RCC 7860 (cell line): Measurements from ENCODE around the gene TNFRSF18.
A peak's percentile ranks its signal among the peaks of the same experiment; 100 is the strongest.

Experiments used
- DNase-seq: peaks from one replicate; pipeline ENCODE4 v3.0.0-alpha.2; 2015; ENCODE audit warnings: low spot score
- FAIRE-seq: peaks from 2 replicates; lab custom pipeline; 2012; peaks lifted over from hg19 to GRCh38; lab: Jason Lieb, UNC

The TNFRSF18 gene

GRCh38 chr1:1213345-1214265 lies 7.2 kb upstream of the TNFRSF18 start, which contains the start of gene TNFRSF4:
Gene TNFRSF4, minus strand, starts transcription at chr1:1214153. Its CDS starts 26 bp downstream, at chr1:1214127.
- DNase-seq = no peak

GRCh38 chr1:1212780-1213344 lies 6.5 kb upstream of the TNFRSF18 start:
- no peak for FAIRE-seq

More at GRCh38 chr1:1213345-1214265, 7.2 kb upstream of the TNFRSF18 start, which contains the start of gene TNFRSF4:
- FAIRE-seq = no peak

GRCh38 chr1:1211541-1212441 lies 5.4 kb upstream of the TNFRSF18 start:
- FAIRE-seq (no peak), DNase-seq (no peak)

More at GRCh38 chr1:1212780-1213344, 6.5 kb upstream of the TNFRSF18 start:
- no peak for DNase-seq

DNA sequence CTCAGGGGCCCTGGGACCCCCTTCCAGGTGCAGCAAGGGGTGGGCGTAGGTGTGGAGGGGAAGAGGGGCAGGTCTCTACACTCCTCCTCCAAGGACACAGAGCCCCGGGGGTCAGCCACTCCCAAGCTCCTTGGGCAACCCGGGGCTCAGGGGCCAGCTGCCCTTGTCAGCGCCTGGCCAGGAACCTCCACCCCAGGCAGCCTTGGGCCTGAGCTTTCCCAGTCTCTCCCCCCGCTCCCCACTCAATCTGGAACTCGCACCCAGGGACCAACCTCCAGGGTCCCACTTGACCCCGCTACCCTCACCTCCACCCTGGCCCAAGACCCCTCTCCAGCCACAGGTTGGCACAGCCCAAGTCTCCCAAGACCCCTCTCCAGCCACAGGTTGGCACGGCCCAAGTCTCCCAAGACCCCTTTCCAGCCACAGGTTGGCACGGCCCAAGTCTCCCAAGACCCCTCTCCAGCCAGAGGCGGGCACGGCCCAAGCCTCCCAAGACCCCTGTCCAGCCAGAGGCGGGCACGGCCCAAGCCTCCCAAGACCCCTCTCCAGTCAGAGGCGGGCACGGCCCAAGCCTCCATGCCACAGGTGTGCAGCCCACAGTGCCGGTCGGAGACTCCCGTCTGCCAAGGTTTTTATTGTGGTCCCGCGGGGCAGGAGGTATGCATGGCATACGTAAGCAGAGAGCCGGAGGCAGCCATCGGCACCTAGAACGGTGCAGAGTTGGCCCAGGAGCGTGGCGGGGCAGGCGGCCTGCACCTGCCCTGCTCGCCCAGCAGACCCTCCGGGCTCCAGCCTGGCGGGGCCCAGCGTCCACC lies 4.5 kb upstream of the TNFRSF18 start:
- DNase-seq (no peak), FAIRE-seq (no peak)

GRCh38 chr1:1208713-1209433 lies 2.5 kb upstream of the TNFRSF18 start:
- no peak for DNase-seq
- no peak for FAIRE-seq

DNA sequence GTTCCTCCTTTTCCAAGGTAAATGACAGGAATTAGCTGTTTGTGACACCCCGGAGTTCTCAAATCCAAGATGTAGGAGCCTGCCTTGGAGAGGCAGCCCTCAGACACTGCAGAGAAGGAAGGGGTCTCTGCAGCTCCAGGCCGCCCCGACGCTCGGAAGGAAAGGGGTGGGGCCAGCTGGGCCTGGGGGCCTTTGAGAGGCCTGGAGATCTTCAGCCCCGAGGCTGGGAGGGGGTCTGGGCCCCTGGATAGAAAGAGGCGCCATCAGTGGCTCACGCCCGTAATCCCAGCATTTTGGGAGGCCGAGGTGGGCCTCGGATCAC lies 1.1 kb upstream of the TNFRSF18 start:
- DNase-seq = no peak
- FAIRE-seq = no peak

DNA sequence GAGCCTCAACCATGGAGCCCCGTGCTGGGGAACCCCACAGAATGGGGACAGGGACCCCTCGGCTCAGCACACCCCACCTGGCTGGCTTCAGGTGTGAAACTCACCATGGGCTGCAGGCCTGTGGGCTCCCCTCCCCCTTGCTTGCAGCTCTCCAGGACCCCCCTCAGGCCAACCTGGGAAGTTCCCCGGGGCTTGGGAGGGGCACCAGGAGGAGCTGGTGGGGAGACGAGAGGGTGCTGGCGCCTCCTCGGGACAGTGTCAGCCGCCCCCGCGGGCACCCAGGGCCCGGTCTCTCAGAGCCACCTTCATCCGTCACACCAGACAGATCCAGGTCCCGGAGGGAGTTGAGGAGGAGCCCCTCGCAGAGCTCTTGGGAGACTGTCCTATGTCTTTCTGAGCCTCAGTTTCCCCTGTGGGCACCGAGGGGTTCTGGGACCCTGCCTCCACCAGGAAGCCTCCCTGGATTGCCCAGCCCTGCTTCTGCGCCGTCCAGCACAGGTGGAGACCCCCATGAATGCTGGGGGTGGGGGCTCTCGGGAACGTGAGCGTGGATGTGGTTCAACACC lies 657 bp upstream of the TNFRSF18 start:
- no peak for FAIRE-seq
- no peak for DNase-seq

DNA sequence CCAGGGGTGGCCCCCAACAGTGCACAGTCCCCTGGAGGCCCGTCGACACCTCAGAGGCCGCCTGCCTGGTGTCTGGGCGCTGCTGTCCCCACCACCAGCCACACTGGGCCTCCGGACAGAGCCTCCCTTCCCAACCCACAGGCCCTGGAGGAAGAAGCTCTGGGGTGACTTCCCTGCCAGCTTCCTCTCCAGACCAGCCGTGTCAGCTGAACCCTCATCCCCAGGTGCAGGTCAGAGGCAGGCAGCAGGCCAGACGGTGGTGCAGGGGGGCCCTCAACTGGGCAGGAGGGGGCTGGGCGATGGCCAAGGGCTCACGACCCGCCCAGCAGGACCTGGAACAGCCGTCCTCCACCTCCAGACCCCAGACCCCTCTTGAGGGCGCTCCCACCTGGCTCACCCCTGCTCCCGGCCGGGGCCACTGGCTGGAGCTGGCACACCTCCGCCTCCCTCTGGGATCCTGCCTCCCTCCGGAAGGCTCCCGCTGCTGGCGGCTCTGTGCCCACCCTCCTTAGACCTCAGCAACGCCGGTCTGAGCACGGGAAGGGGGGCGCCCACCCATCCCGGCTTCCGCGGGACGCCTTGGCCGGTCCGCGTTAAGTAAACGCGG lies 520 bp downstream of the TNFRSF18 start:
- FAIRE-seq = no peak

GRCh38 chr1:1204998-1205768 lies 1.2 kb downstream of the TNFRSF18 start:
- DNase-seq (no peak), FAIRE-seq (no peak)

More for the DNA sequence above, 520 bp downstream of the TNFRSF18 start:
- no peak for DNase-seq

DNA sequence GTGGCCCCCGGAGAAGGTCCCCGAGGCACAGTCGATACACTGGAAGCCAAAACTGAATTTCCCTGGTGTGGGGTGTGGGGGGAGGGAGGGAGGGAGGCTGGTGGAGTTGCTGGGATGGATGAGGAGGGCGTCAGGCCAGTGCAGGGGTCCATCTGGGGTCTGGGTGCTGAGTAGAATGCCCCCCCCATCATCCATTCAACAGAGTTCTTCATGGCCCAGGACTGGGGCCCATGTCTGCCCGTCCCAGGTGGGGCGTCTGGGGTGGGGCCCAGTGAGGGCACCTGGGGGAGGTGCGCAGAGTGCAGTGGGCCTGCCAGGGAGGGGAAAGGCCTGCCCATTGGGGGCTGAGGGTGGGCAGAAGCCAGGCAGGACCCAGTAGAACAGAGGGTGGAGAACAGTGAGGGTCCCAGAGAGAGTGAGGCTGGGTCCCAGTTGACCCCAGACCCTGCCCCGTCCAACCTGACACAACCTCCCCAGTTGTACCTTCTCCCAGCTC lies 1.9 kb downstream of the TNFRSF18 start:
- FAIRE-seq (no peak), DNase-seq (no peak)

DNA sequence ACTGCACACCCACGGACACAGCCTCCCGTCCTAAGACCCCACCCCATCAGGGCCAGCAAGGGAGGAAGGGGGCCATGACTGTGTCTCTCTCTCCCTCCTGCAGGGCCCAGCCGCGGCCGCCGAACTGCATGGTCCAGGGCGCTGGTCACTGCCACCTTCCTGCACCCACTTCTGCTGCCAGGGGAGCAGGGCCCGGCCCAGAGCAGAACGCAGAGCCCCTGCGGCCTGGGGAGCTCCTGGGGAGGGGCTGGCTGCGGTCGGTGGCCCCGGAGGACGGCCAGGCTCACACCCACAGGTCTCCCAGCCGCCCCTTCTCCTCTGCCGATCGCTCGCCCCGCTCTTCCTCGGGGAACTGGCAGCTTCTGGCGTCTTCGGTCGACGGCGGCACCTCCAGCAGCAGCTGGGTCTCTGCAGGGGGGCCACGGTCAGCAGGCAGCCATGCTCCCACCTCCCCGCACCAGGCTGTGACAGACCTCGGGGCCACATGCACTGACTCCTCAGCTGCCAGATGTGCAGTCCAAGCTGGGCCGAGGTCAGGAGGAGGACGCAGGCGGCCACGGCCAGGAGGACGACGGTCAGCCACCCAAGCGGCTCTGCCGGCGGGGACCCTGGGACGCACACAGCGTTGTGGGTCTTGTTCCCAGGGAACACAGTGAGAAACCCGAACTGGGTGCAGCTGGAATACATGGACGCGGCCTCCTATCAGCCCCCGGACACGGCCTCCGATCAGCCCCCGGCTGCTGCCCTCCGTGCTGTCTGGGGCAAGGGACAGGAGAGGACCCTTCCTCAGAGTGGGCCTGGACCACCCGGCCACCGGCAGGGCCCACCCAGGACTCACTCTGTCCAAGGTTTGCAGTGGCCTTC lies 2.6 kb downstream of the TNFRSF18 start:
- no peak for DNase-seq
- no peak for FAIRE-seq

GRCh38 chr1:1202831-1203560 lies 3.4 kb downstream of the TNFRSF18 start:
- FAIRE-seq = no peak
- DNase-seq = no peak

GRCh38 chr1:1200876-1201810 lies 5.2 kb downstream of the TNFRSF18 start:
- DNase-seq (peak; percentile 14), FAIRE-seq (no peak)

DNA sequence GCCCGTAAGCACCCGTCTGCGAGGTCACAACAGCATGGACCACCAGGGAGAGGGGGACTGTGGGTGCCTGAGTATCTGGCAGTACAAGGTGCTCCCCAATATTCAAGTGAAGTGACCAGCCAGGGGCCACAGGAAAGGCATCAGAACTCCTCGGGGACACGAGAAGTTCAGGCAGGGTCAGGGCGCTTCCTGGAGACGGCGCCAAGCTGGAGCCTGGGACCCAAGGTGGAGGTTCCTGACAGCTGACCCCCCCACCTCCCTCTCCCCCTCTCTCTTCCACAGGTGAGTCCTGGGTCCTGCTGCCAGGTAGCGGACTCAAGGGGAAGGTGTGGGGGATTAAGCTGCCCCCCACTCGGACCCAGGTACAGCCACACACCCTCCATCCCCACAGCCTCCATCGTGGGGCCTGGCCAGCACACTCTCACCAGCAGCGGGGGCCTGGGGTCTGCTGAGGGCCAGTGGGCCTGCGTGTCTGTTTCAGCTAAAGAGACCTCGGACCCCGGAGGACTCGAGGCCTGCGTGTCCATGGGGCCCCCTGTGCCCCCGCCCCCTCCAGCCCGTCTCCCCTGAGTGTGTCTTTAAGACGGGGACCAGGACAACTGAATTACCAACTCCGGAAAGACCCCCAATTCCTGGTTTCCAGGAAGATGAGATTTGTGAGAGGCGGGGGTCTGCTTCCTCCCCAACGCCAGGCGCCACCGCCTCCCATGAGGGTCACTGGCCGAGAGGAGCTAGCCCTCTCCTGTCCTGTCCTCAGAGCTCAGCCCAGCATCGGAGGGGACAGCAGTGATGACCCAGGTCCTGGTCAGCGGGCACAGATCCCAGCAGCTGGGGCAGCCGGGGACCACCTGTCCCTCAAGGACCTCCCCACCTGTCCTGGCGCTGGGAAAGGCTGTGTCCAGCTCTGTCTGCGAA lies 6.2 kb downstream of the TNFRSF18 start:
- FAIRE-seq (no peak), DNase-seq (no peak)
